Measurements from ENCODE around the gene KIF1A.

DNA sequence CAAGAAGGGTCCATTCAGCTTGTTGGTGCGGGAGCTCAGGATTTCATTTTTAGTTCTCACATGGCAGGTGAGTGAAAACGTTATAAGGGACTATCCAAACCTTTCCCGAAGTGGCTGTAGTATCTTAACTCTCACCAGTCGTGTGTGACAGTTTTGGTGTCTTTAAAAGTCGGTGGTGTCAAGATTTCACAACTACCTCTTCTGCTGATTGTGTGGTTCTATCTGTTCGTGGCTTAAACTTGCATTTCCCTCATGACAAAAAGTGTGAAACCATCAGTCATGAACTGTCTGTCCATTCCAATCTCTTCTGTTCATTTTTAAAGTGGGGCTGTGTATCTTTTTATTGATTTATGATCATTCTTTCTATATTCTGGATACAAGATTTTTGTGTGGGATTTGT, 133.6 kb downstream of the KIF1A start:
- TF ChIP-seq, protein P1, sequence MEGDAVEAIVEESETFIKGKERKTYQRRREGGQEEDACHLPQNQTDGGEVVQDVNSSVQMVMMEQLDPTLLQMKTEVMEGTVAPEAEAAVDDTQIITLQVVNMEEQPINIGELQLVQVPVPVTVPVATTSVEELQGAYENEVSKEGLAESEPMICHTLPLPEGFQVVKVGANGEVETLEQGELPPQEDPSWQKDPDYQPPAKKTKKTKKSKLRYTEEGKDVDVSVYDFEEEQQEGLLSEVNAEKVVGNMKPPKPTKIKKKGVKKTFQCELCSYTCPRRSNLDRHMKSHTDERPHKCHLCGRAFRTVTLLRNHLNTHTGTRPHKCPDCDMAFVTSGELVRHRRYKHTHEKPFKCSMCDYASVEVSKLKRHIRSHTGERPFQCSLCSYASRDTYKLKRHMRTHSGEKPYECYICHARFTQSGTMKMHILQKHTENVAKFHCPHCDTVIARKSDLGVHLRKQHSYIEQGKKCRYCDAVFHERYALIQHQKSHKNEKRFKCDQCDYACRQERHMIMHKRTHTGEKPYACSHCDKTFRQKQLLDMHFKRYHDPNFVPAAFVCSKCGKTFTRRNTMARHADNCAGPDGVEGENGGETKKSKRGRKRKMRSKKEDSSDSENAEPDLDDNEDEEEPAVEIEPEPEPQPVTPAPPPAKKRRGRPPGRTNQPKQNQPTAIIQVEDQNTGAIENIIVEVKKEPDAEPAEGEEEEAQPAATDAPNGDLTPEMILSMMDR (optimal IDR thresholded peaks at IDR 0.05 in 1 of 3, IDR thresholded peaks at IDR 0.05 in 1 of 3, conservative IDR thresholded peaks at IDR 0.05 in 1 of 3; ENCODE audit: extremely low read depth in 1 of 3, insufficient read depth in 2 of 3, low read length in 3 of 3), result no peak
- no peak for TF ChIP-seq EZH2 (IDR thresholded peaks at IDR 0.05; ENCODE audit: low read length)
